PC-9 (cell line): Measurements from ENCODE around the gene ZNF408.

Experiments
- CTCF ChIP-seq: fragments of 200-600 bp; sonication (generic); conservative IDR thresholded peaks from 2 replicates; pipeline ENCODE4 v1.6.1; 2017; ENCODE audit warnings: mixed run types, antibody characterized with exemption, mild to moderate bottlenecking, moderate library complexity
- EZH2 ChIP-seq: fragments of 200-600 bp; sonication (generic); IDR thresholded peaks from 2 replicates; pipeline ENCODE4 v1.8.0; 2017; ENCODE audit warnings: antibody characterized with exemption, low read depth

GRCh38 chr11:46678741-46679130, 22.1 kb upstream of the ZNF408 start:
- no peak for TF ChIP-seq CTCF
- no peak for TF ChIP-seq EZH2
